ENCODE measurements around the gene RFX5. TPM values are rescaled to one million over a fixed set of nuclear protein-coding genes. Genes with fewer than 3 reads are reported as not detected.

Gene RFX5
- 38.2 and 38.4 TPM in 2 replicates for total RNA-seq

DNA sequence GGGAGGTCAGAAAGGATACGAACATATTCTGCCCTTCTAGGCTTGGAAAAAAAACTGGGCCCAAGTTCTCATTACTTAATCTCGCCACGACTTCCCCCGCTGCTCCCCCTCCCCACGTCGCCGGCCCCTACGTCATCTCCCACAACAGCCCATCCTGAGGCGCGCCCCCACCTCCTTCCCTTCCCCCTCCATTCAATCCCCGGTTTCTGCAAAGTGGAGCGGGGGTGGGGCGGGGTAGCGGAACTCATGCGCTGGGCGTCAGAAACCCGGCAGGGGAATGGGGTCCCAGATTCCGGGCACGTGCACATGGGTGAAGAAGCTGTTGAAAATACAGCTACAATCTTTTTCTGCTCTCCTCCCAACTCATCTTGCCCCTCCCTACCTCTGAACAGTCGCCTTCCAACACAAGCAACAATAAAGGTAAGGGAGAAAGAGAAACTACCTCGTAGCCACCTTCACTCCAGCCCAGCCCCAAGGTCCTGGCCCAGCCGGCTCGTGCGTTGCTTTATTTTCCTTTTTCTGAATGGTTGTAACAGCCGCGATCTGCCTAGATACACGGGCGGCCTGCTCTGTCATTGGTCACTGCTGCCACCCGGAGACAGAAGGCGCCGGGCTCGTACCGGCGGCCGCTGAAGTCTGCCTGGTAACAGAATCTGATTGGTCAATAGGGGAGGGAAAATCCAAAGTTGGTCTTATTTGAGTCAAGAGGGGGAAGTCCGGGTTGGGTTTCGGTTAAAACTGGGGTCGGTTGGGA, at the start of gene RFX5:
RFX5 (minus strand) TSS at position 484 of the 754 bp plus-strand sequence. CDS start 932 bp downstream, outside the sequence.

DNA sequence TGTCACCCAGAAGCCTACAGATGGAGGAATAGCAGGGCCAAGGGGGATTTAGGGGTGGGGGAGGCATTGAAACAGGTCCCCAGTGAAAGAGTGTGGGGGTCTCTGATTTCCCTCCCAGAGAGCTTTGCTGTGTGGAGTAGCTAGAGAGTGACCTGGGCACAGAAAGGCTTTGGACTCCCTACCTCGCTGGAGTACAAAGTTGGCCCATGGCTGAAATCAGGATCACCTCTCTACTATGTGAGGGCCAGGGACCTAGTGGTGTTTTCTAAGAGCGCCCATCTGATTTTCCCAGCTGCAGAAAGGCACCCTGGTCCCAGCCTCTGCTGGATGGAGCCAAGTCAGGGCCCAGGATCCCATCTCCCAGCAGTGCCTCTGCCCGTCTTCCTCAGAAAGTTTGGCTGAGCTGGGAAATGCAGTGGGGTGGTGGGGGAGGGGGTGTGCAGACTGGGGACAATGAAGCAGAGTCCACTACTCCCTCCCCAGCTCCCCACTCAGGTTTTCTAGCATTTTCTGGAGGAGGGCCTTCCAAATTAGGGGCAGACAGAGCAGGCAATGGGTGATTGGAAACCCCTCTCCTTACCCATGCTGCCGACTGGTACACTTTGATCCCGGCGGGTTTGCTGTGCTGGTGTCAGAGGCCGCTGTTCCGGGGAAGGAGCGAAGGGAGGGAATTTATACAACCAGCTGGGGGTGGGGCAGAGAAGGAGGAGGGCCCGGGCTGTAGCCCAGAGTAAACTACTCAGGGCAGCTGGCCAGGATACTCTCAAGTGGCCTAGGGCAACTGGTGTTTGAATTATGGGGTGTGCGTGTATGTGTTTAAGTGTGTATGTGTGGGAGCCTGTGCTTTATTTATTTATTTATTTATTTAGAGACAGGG, 25.2 kb upstream of the RFX5 start, which contains the start of gene SELENBP1:
SELENBP1 (minus strand) TSS at position 648 of the 877 bp plus-strand sequence; CDS start at position 584, 64 bp downstream.

DNA sequence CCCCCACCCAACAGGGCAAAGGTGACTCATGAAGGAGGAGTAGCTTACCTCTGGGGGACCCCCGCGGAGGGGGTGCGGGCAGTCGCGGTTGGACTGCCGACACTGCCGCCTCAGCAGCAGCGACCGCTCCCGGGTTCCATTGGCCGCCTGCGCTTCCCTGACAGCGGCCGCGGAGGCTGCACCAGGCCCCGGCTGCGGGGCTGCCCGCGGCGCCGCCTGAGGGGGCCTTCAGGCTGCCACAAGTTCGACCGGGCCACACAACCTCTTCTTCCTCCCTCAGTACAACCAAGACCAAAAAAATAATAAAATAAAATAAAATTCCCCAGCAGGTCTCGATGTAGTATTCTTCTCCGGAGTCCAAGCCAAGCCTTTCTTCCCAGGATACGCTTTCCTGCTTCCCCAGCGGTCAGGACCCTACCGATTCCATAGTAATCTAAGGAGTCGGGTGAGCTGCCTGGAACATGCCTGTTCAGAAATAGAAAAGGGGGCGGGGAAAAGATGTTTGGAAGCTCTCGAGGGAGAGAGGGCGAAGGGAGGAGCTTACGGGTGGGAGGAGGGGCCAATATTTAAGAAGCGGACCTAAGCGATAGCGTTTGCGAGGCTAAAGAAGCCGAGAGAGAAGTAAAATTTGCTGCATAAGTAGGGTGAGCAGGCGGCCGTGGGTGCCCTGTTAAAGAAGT, 19.7 kb downstream of the RFX5 start, which contains the start of gene PI4KB:
PI4KB (minus strand) TSS at position 194 of the 680 bp plus-strand sequence. CDS start 10,935 bp downstream, outside the sequence.

Other genes starting within 250 kb of the RFX5 start
- gene SEMA6C, start 200.6 kb downstream of the RFX5 start, total RNA-seq = 0.53 and 1.1 TPM in 2 replicates
- not detected in 2 replicates for gene TNFAIP8L2, start 190.6 kb downstream of the RFX5 start, total RNA-seq
- 5.8 and 6.9 TPM in 2 replicates for gene LYSMD1, start 181.3 kb downstream of the RFX5 start, total RNA-seq
- 33.3 and 33.8 TPM in 2 replicates for gene SCNM1, start 181.1 kb downstream of the RFX5 start, total RNA-seq
- 0.56 TPM in 1 of 2 replicates, not detected in the other for gene TMOD4, start 171.3 kb downstream of the RFX5 start, total RNA-seq
- 44.5 and 44.6 TPM in 2 replicates for gene VPS72, start 157.1 kb downstream of the RFX5 start, total RNA-seq
- gene PIP5K1A, start 148.7 kb downstream of the RFX5 start, total RNA-seq = 46.6 and 52.7 TPM in 2 replicates
- gene PSMD4, start 92.5 kb downstream of the RFX5 start, total RNA-seq = 243 and 269 TPM in 2 replicates
- 9.0 TPM in 2 replicates for gene ZNF687, start 65.0 kb downstream of the RFX5 start, total RNA-seq
- gene PI4KB, start 19.8 kb downstream of the RFX5 start, total RNA-seq = 35.9 and 39.4 TPM in 2 replicates
- 124 and 125 TPM in 2 replicates for gene SELENBP1, start 25.5 kb upstream of the RFX5 start, total RNA-seq
- 368 and 392 TPM in 2 replicates for gene PSMB4, start 52.3 kb upstream of the RFX5 start, total RNA-seq
- 12.0 and 22.3 TPM in 2 replicates for gene POGZ, start 112.2 kb upstream of the RFX5 start, total RNA-seq
- gene CGN, start 164.1 kb upstream of the RFX5 start, total RNA-seq = under 0.01 and 0.06 TPM in 2 replicates
- 3.0 and 4.1 TPM in 2 replicates for gene TUFT1, start 193.1 kb upstream of the RFX5 start, total RNA-seq

All from aortic smooth muscle cell (primary cell).